ENCODE measurements around the gene CDHR2. TPM values are rescaled to one million over a fixed set of nuclear protein-coding genes. Genes with fewer than 3 reads are reported as not detected.

The CDHR2 gene
- total and polyA plus RNA-seq, 2 donors (not counting 3 experiments of a cell fraction or from before 2014, with no cell fraction given) = not detected

DNA sequence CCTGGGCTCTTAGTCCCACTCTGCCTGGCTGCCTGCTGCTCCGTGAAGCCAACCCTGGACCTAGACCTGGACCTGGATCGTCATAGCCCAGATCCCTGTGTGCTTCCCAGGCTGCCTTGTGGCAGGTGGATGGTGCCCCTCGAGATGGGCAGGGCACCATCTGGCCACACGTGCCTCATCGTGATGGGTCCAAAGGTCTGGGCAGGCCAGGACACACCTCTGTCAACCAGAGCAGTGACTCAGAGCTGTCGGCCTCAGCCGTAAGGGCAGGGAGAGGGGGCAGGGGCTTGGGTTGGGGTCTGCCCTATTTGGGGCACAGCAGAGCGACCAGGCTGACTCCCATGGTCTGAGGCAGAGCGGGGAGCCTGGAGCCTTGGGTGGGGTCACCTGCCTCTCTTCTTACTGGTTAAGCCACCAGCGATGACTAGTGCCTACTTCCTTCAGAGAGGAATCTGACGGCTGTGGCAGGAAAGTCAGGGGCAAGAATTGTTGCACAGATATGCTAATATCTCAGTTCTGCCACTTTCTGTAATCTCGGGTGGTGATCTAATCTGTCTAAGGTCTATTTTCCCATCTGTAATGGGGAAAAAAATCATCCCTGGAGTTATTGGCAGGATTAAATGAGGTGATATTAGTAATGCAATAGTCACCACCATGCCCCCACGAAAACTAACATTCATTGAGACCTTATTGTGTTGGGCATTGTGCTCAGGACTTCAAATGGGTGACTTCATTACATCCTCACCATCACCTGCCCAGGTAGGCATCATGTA is 3.2 kb upstream of the CDHR2 start:
- H3K4me3 ChIP-seq (replicated peaks in 1 of 3; ENCODE audit: insufficient read depth in 1 of 3, low read depth in 1 of 3, low read length in 3 of 3) = no peak overlapping the region
- no TSS peak for BruUV-seq (replicated peaks)
- H3K4me2 ChIP-seq (ENCODE audit: insufficient read depth, low read length) = no peak overlapping the region
- H3K4me1 ChIP-seq (ENCODE audit: control insufficient read depth, extremely low read depth, insufficient read depth, low read length) = peaks cover 26% of the 10 kb centered on the region
- no peaks in the 10 kb centered on the region for H3K36me3 ChIP-seq (ENCODE audit: control insufficient read depth in 2 of 2, extremely low read depth in 1 of 2, insufficient read depth in 2 of 2, low read length in 2 of 2)
- no peak for TF ChIP-seq JUN (IDR thresholded peaks at IDR 0.05; ENCODE audit: borderline replicate concordance, insufficient read depth, insufficient read length, low read depth)
- TF ChIP-seq GATA2 (IDR thresholded peaks at IDR 0.05; ENCODE audit: insufficient read depth, insufficient read length, low read depth, low read length) = no peak
- TF ChIP-seq POLR2AphosphoS5 (IDR thresholded peaks at IDR 0.05; ENCODE audit: insufficient read depth, low read depth, low read length) = no peak
- TF ChIP-seq, protein P1, sequence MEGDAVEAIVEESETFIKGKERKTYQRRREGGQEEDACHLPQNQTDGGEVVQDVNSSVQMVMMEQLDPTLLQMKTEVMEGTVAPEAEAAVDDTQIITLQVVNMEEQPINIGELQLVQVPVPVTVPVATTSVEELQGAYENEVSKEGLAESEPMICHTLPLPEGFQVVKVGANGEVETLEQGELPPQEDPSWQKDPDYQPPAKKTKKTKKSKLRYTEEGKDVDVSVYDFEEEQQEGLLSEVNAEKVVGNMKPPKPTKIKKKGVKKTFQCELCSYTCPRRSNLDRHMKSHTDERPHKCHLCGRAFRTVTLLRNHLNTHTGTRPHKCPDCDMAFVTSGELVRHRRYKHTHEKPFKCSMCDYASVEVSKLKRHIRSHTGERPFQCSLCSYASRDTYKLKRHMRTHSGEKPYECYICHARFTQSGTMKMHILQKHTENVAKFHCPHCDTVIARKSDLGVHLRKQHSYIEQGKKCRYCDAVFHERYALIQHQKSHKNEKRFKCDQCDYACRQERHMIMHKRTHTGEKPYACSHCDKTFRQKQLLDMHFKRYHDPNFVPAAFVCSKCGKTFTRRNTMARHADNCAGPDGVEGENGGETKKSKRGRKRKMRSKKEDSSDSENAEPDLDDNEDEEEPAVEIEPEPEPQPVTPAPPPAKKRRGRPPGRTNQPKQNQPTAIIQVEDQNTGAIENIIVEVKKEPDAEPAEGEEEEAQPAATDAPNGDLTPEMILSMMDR (IDR thresholded peaks at IDR 0.05; ENCODE audit: extremely low read depth in 1 of 2, insufficient read depth in 1 of 2, low read depth in 1 of 2, low read length in 2 of 2) = no peak
- no peak for TF ChIP-seq MAX (IDR thresholded peaks at IDR 0.05; ENCODE audit: insufficient read depth, insufficient read length)
- no peak for TF ChIP-seq EZH2 (IDR thresholded peaks at IDR 0.05; ENCODE audit: borderline replicate concordance, low read depth, low read length, severe bottlenecking)
- no peak for TF ChIP-seq MYC (IDR thresholded peaks at IDR 0.05; ENCODE audit: low read depth, low read length)
- no peak for TF ChIP-seq POLR2A (IDR thresholded peaks at IDR 0.05; ENCODE audit: low read depth, low read length)
- H3K27me3 ChIP-seq (ENCODE audit: control insufficient read depth in 2 of 2, insufficient read depth in 2 of 2, low read length in 2 of 2) = no peaks in the 10 kb centered on the region
- ChIA-PET POLR2A (no interaction called here), CTCF (no interaction called here)
- H3K79me2 ChIP-seq (ENCODE audit: control insufficient read depth, insufficient read depth, low read length) = no peaks in the 10 kb centered on the region
- no peak overlapping the region for H3K27ac ChIP-seq (ENCODE audit: insufficient read depth, low read depth, low read length)
- DNase-seq (ENCODE audit: low read depth, low spot score) (no peak), FAIRE-seq (no peak)
- H4K20me1 ChIP-seq (replicated peaks; ENCODE audit: control insufficient read depth, extremely low read depth, insufficient read depth, low read length) = no peaks in the 10 kb centered on the region
- H3K9ac ChIP-seq (replicated peaks; ENCODE audit: extremely low read depth, insufficient read depth, low read length) = no peak overlapping the region
- H2AFZ ChIP-seq (ENCODE audit: low read depth, low read length) = no peak overlapping the region
- intact Hi-C loops (cut with micrococcal nuclease) = no loop called here
- dilution Hi-C loops (cut with MboI; ENCODE audit: extremely low pct_ligation_motif_present, low sequenced_read_pairs) = no loop called here
- H3K9me3 ChIP-seq (replicated peaks; ENCODE audit: control insufficient read depth, insufficient read depth, low read length) = no peaks in the 10 kb centered on the region
- no peaks in the 10 kb centered on the region for H3K9me1 ChIP-seq (replicated peaks; ENCODE audit: control insufficient read depth, extremely low read depth, insufficient read depth, low read length)

Measured in endothelial cell of umbilical vein (primary cell).